ENCODE results near the gene NOXA1.

The NOXA1 gene

DNA sequence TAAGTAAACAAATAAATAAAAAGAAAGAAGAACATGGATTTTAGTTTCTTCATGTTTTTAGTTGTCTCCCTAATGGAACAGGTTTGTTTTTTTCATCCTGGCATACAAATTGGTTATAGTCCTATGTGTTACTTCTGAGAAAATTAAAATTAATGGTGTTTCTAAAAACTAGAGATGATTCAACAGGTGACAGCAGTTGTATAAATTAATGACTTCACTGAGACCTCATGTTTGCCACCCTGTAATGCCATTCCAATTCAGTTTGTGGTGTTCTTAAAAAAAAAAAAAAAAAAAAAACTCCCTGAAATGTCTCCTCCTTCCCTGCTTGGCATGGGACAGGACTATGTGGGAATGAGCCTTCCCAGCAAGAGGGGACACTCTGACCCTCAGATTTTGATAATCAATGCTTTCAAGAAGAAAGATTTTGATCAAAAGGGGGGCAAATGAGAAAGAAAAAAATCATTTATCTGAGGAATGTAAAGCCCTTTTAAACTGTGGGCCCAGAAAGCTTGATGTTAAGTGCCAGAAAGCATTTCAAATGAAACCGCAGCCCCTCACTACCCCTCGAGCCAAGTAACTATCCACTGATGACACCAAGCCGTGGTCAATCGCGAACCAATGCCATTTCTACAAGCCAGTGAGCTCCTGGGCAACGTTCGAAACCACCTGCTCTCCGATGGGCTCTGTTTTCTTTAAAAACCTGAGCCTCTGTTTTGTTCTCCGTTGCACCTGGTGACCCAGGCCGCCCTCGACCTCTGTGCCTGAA, 1.2 kb upstream of the NOXA1 start (continued):
- TF ChIP-seq, protein P1, sequence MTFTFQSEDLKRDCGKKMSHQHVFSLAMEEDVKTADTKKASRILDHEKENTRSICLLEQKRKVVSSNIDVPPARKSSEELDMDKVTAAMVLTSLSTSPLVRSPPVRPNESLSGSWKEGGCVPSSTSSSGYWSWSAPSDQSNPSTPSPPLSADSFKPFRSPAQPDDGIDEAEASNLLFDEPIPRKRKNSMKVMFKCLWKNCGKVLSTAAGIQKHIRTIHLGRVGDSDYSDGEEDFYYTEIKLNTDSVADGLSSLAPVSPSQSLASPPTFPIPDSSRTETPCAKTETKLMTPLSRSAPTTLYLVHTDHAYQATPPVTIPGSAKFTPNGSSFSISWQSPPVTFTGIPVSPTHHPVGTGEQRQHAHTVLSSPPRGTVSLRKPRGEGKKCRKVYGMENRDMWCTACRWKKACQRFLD (tag by site-specific recombination; IDR thresholded peaks at IDR 0.05), result no peak
- TF ChIP-seq ZNF658 (tag by site-specific recombination; IDR thresholded peaks at IDR 0.05) (no peak), SALL2 (tag by site-specific recombination; IDR thresholded peaks at IDR 0.05; ENCODE audit: borderline replicate concordance) (no peak), SCRT2 (tag by site-specific recombination; IDR thresholded peaks at IDR 0.05) (peak; percentile 79), ZNF600 (tag by site-specific recombination; IDR thresholded peaks at IDR 0.05) (no peak), ZNF621 (tag by site-specific recombination; IDR thresholded peaks at IDR 0.05) (no peak), ZNF214 (tag by site-specific recombination; IDR thresholded peaks at IDR 0.05; ENCODE audit: borderline replicate concordance) (no peak), ZNF10 (tag by site-specific recombination; IDR thresholded peaks at IDR 0.05) (no peak), ZNF184 (tag by site-specific recombination; IDR thresholded peaks at IDR 0.05) (no peak), ZNF514 (tag by site-specific recombination; IDR thresholded peaks at IDR 0.05) (no peak), BCL11B (tag by site-specific recombination; IDR thresholded peaks at IDR 0.05; ENCODE audit: low read depth) (no peak), ZNF626 (tag by site-specific recombination; IDR thresholded peaks at IDR 0.05) (no peak), ZNF830 (tag by site-specific recombination; IDR thresholded peaks at IDR 0.05; ENCODE audit: low read depth) (no peak), GLI2 (tag by site-specific recombination; IDR thresholded peaks at IDR 0.05; ENCODE audit: borderline replicate concordance, low read depth) (no peak), ZNF548 (tag by site-specific recombination; IDR thresholded peaks at IDR 0.05) (no peak)
- TF ChIP-seq, protein P2, sequence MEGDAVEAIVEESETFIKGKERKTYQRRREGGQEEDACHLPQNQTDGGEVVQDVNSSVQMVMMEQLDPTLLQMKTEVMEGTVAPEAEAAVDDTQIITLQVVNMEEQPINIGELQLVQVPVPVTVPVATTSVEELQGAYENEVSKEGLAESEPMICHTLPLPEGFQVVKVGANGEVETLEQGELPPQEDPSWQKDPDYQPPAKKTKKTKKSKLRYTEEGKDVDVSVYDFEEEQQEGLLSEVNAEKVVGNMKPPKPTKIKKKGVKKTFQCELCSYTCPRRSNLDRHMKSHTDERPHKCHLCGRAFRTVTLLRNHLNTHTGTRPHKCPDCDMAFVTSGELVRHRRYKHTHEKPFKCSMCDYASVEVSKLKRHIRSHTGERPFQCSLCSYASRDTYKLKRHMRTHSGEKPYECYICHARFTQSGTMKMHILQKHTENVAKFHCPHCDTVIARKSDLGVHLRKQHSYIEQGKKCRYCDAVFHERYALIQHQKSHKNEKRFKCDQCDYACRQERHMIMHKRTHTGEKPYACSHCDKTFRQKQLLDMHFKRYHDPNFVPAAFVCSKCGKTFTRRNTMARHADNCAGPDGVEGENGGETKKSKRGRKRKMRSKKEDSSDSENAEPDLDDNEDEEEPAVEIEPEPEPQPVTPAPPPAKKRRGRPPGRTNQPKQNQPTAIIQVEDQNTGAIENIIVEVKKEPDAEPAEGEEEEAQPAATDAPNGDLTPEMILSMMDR (tag by site-specific recombination; IDR thresholded peaks at IDR 0.05), result no peak
- TF ChIP-seq, protein P3, sequence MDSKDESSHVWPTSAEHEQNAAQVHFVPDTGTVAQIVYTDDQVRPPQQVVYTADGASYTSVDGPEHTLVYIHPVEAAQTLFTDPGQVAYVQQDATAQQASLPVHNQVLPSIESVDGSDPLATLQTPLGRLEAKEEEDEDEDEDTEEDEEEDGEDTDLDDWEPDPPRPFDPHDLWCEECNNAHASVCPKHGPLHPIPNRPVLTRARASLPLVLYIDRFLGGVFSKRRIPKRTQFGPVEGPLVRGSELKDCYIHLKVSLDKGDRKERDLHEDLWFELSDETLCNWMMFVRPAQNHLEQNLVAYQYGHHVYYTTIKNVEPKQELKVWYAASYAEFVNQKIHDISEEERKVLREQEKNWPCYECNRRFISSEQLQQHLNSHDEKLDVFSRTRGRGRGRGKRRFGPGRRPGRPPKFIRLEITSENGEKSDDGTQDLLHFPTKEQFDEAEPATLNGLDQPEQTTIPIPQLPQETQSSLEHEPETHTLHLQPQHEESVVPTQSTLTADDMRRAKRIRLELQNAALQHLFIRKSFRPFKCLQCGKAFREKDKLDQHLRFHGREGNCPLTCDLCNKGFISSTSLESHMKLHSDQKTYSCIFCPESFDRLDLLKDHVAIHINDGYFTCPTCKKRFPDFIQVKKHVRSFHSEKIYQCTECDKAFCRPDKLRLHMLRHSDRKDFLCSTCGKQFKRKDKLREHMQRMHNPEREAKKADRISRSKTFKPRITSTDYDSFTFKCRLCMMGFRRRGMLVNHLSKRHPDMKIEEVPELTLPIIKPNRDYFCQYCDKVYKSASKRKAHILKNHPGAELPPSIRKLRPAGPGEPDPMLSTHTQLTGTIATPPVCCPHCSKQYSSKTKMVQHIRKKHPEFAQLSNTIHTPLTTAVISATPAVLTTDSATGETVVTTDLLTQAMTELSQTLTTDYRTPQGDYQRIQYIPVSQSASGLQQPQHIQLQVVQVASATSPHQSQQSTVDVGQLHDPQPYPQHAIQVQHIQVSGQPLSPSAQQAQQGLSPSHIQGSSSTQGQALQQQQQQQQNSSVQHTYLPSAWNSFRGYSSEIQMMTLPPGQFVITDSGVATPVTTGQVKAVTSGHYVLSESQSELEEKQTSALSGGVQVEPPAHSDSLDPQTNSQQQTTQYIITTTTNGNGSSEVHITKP (tag by site-specific recombination; IDR thresholded peaks at IDR 0.05), result peak; percentile 84
- TF ChIP-seq, protein P4, sequence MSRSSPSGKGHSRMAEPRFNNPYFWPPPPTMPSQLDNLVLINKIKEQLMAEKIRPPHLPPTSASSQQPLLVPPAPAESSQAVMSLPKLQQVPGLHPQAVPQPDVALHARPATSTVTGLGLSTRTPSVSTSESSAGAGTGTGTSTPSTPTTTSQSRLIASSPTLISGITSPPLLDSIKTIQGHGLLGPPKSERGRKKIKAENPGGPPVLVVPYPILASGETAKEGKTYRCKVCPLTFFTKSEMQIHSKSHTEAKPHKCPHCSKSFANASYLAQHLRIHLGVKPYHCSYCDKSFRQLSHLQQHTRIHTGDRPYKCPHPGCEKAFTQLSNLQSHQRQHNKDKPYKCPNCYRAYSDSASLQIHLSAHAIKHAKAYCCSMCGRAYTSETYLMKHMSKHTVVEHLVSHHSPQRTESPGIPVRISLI (tag by site-specific recombination; IDR thresholded peaks at IDR 0.05), result peak; percentile 92
- TF ChIP-seq, protein P5, sequence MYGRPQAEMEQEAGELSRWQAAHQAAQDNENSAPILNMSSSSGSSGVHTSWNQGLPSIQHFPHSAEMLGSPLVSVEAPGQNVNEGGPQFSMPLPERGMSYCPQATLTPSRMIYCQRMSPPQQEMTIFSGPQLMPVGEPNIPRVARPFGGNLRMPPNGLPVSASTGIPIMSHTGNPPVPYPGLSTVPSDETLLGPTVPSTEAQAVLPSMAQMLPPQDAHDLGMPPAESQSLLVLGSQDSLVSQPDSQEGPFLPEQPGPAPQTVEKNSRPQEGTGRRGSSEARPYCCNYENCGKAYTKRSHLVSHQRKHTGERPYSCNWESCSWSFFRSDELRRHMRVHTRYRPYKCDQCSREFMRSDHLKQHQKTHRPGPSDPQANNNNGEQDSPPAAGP (tag by site-specific recombination; IDR thresholded peaks at IDR 0.05), result no peak
- TF ChIP-seq, protein P6, sequence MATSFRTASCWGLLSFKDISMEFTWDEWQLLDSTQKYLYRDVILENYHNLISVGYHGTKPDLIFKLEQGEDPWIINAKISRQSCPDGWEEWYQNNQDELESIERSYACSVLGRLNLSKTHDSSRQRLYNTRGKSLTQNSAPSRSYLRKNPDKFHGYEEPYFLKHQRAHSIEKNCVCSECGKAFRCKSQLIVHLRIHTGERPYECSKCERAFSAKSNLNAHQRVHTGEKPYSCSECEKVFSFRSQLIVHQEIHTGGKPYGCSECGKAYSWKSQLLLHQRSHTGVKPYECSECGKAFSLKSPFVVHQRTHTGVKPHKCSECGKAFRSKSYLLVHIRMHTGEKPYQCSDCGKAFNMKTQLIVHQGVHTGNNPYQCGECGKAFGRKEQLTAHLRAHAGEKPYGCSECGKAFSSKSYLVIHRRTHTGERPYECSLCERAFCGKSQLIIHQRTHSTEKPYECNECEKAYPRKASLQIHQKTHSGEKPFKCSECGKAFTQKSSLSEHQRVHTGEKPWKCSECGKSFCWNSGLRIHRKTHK (tag by site-specific recombination; IDR thresholded peaks at IDR 0.05), result no peak

Data from HEK293 (cell line).